SK-N-SH (cell line): Measurements from ENCODE around the gene PIK3CA. TPM values are rescaled to one million over a fixed set of nuclear protein-coding genes. Genes with fewer than 3 reads are reported as not detected.

Source experiments
- CTCF ChIA-PET: fragments of 300-600, 350-600 bp; formaldehyde crosslinking; extraction: SDS; loops from one replicate; lab custom pipeline; 2021; lab: Yijun Ruan, JAX
- POLR2A ChIA-PET: fragments of 350-600 bp; sonication (Branson Sonifier 250); formaldehyde crosslinking; extraction: SDS; loops from one replicate; lab custom pipeline; 2020; ENCODE audit warnings: antibody characterized with exemption, inconsistent platforms; lab: Yijun Ruan, JAX
- DNase-seq: peaks from one replicate; pipeline ENCODE4 v3.0.0; 2012
- H2AFZ ChIP-seq: fragments of 200-600 bp; sonication (generic); 2 replicates; pipeline ENCODE4 v1.8.1; 2016; ENCODE audit warnings: antibody characterized with exemption, mild to moderate bottlenecking, low read depth
- H3F3A ChIP-seq: fragments of 200-600 bp; sonication (generic); replicated peaks from 2 replicates; pipeline ENCODE3; 2016; ENCODE audit warnings: antibody characterized with exemption, mild to moderate bottlenecking; ENCODE audit not compliant: insufficient read depth
- H3K27ac ChIP-seq, 2 experiments: fragments of 200-500 bp in 1 of 2; fragments of 200-600 bp in 1 of 2; sonication (Bioruptor generic) in 1 of 2; sonication (generic), shearing (Covaris generic) in 1 of 2; 2 replicates each; pipeline versions ENCODE4 v1.5.1 to v1.6.1; 2014 to 2016; ENCODE audit warnings: low read depth in 2 of 2, inconsistent platforms in 1 of 2, low read length in 1 of 2, mild to moderate bottlenecking in 1 of 2, mixed read lengths in 1 of 2
- H3K27me3 ChIP-seq: fragments of 200-600 bp; sonication (generic), shearing (Covaris generic); 2 replicates; pipeline ENCODE4 v1.6.1; 2016; ENCODE audit warnings: mixed run types; ENCODE audit not compliant: insufficient read depth
- H3K36me3 ChIP-seq, 2 experiments: fragments of 200-500 bp in 1 of 2; fragments of 200-600 bp in 1 of 2; sonication (Bioruptor generic) in 1 of 2; sonication (generic) in 1 of 2; replicated peaks in 1 of 2; 2 replicates each; pipeline versions ENCODE3 to v1.5.1; 2014 to 2016; ENCODE audit warnings: low read length in 1 of 2, mild to moderate bottlenecking in 1 of 2; ENCODE audit not compliant: insufficient read depth in 2 of 2, control insufficient read depth in 1 of 2
- H3K4me1 ChIP-seq, 2 experiments: fragments of 200-500 bp in 1 of 2; fragments of 200-600 bp in 1 of 2; sonication (Bioruptor generic) in 1 of 2; sonication (generic), shearing (Covaris generic) in 1 of 2; 2 replicates each; pipeline versions ENCODE4 v1.5.1 to v1.6.1; 2014 to 2016; ENCODE audit warnings: low read depth in 1 of 2, low read length in 1 of 2, mixed run types in 1 of 2; ENCODE audit not compliant: insufficient read depth in 2 of 2, control insufficient read depth in 1 of 2
- H3K4me2 ChIP-seq: fragments of 200-600 bp; sonication (generic), shearing (Covaris generic); 2 replicates; pipeline ENCODE4 v1.6.1; 2017; ENCODE audit warnings: mixed run types
- H3K4me3 ChIP-seq, 2 experiments: fragments of 200-500 bp in 1 of 2; fragments of 200-600 bp in 1 of 2; sonication (Bioruptor generic) in 1 of 2; sonication (generic), shearing (Covaris generic) in 1 of 2; 2 replicates each; pipeline versions ENCODE4 v1.5.1 to v1.8.1; 2014 to 2016; ENCODE audit warnings: low read depth in 2 of 2, inconsistent platforms in 1 of 2, low read length in 1 of 2, mild to moderate bottlenecking in 1 of 2, mixed read lengths in 1 of 2, moderate library complexity in 1 of 2
- H3K79me2 ChIP-seq: fragments of 200-600 bp; sonication (generic); 2 replicates; pipeline ENCODE4 v1.8.1; 2017; ENCODE audit warnings: mild to moderate bottlenecking; ENCODE audit not compliant: insufficient read depth
- H3K9ac ChIP-seq: fragments of 200-600 bp; sonication (generic); 2 replicates; pipeline ENCODE4 v1.6.1; 2017; ENCODE audit warnings: mixed run types
- H3K9me2 ChIP-seq: fragments of 200-600 bp; sonication (generic); 2 replicates; pipeline ENCODE4 v1.6.1; 2017; ENCODE audit warnings: mixed run types
- H3K9me3 ChIP-seq: fragments of 200-600 bp; sonication (generic); 2 replicates; pipeline ENCODE4 v1.6.1; 2017; ENCODE audit warnings: mixed run types, mild to moderate bottlenecking, moderate library complexity
- H4K20me1 ChIP-seq: fragments of 200-600 bp; sonication (generic); 2 replicates; pipeline ENCODE4 v1.6.1; 2017; ENCODE audit warnings: mild to moderate bottlenecking, mixed run types; ENCODE audit not compliant: insufficient read depth
- CHD2 ChIP-seq: fragments of 150-350 bp; IDR thresholded peaks from 2 replicates; pipeline ENCODE4 v1.6.1; 2018; ENCODE audit warnings: low read length; ENCODE audit not compliant: partially characterized antibody
- CTCF ChIP-seq: fragments of 200-600 bp; sonication (generic); IDR thresholded peaks from 2 replicates; pipeline ENCODE4 v1.6.1; 2017; ENCODE audit warnings: antibody characterized with exemption, mild to moderate bottlenecking, moderate library complexity
- FOSL2 ChIP-seq: IDR thresholded peaks from 2 replicates; pipeline ENCODE4 v1.4.0; 2012; ENCODE audit warnings: low read depth, mild to moderate bottlenecking, moderate library complexity, borderline replicate concordance
- FOXJ3 ChIP-seq: sonication (generic); formaldehyde crosslinking; IDR thresholded peaks from 2 replicates; pipeline ENCODE4 v1.5.1; 2020; ENCODE audit warnings: mild to moderate bottlenecking, missing genetic modification reagents
- GATA2 ChIP-seq: sonication (generic); formaldehyde crosslinking; IDR thresholded peaks from 2 replicates; pipeline ENCODE4 v1.5.0; 2020; ENCODE audit warnings: mild to moderate bottlenecking, missing genetic modification reagents
- JUND ChIP-seq: IDR thresholded peaks from 2 replicates; pipeline ENCODE4 v1.4.0; 2012
- MXI1 ChIP-seq: IDR thresholded peaks from 2 replicates; pipeline ENCODE4 v1.6.1; 2012; ENCODE audit warnings: mild to moderate bottlenecking, low read depth, low read length, improper control_type of control experiment
- NFIC ChIP-seq: IDR thresholded peaks from 2 replicates; pipeline ENCODE4 v1.4.0; 2012; ENCODE audit warnings: borderline replicate concordance
- NRF1 ChIP-seq: IDR thresholded peaks from 2 replicates; pipeline ENCODE4 v1.6.1; 2012; ENCODE audit warnings: low read depth, mild to moderate bottlenecking, low read length
- PBX3 ChIP-seq: IDR thresholded peaks from 2 replicates; pipeline ENCODE4; 2012
- POLR2AphosphoS5 ChIP-seq: IDR thresholded peaks from 2 replicates; pipeline ENCODE4 v1.6.1; 2012; ENCODE audit warnings: low read depth, low read length
- RAD21 ChIP-seq: IDR thresholded peaks from 2 replicates; pipeline ENCODE4 v1.6.1; 2012; ENCODE audit warnings: mild to moderate bottlenecking, low read length
- RFX5 ChIP-seq: IDR thresholded peaks from 2 replicates; pipeline ENCODE4 v1.6.1; 2012; ENCODE audit warnings: mild to moderate bottlenecking, improper control_type of control experiment, low read length
- RXRA ChIP-seq: IDR thresholded peaks from 2 replicates; pipeline ENCODE4 v1.4.0; 2012; ENCODE audit warnings: low read depth, mild to moderate bottlenecking, borderline replicate concordance
- SIN3A ChIP-seq: IDR thresholded peaks from 2 replicates; pipeline ENCODE4 v1.6.1; 2012; ENCODE audit warnings: low read depth, mild to moderate bottlenecking, low read length, moderate library complexity, borderline replicate concordance
- SMC3 ChIP-seq: IDR thresholded peaks from 2 replicates; pipeline ENCODE4 v1.6.1; 2012; ENCODE audit warnings: low read depth, low read length, improper control_type of control experiment
- TAF1 ChIP-seq: IDR thresholded peaks from 2 replicates; pipeline ENCODE4 v1.6.1; 2012; ENCODE audit warnings: low read depth, mild to moderate bottlenecking, low read length, moderate library complexity, borderline replicate concordance
- TCF12 ChIP-seq: IDR thresholded peaks from 2 replicates; pipeline ENCODE4 v1.4.0; 2012
- TEAD4 ChIP-seq: IDR thresholded peaks from 2 replicates; pipeline ENCODE4 v1.4.0; 2012; ENCODE audit warnings: mild to moderate bottlenecking, borderline replicate concordance; ENCODE audit not compliant: insufficient read depth
- USF1 ChIP-seq: IDR thresholded peaks from 2 replicates; pipeline ENCODE4 v1.4.0; 2012; ENCODE audit warnings: low read depth, borderline replicate concordance
- USF2 ChIP-seq: fragments of 150-350 bp; IDR thresholded peaks from 2 replicates; pipeline ENCODE4 v1.6.1; 2017; ENCODE audit warnings: antibody characterized with exemption, low read length, low read depth, borderline replicate concordance
- WGBS: methylation state at CpG from one replicate; pipeline ENCODE4 v1.1.6; 2017; ENCODE audit warnings: low lambda C conversion rate; 5-methylcytosine and 5-hydroxymethylcytosine counted together
- polyA plus RNA-seq, 3 experiments: library from polyadenylated mRNA; depleted of rRNA; stranded (reverse); fragments of >200 nt; gene quantifications; 2 replicates each; pipeline ENCODE4 v1.2.3, GENCODE V29; 2012
- TF ChIP-seq, protein P1 (sequence below): fragments of 150-350 bp; IDR thresholded peaks from 2 replicates; pipeline ENCODE4 v1.6.1; 2016; ENCODE audit warnings: mild to moderate bottlenecking, low read depth, low read length

PIK3CA gene
- polyA plus RNA-seq, 1 of the 3 experiments (the other 2 are of a cell fraction), result 3.2 TPM

DNA sequence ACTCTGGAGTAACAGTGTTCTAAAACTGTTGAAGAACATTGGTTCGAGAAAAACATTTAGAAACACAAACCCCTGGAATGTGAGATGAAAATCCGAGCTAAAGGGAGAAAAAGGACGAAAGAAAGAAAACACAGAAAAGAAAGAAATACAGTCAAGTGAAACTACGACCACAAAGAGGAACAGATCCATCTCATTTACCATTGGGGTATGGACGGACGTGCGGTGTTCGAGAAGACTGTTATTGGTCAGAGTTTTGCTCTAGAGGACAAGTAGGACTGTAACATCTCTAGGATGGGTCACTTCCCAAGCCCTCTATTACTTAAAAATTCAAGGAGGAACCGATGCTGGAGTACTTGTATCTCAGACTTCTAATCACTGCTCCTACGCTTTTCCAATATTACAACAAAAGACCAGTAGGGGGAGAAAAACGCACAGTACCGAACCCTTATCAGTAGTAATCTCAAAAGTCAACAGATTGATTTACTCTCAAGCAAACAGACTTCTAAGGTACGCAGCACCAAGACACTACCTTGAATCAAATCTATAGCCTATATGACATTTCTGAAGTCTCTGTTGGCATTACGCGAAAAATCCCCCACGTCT is 1.1 kb upstream of the PIK3CA start:
- H3K9me3 ChIP-seq, result no peaks in the 10 kb centered on the region
- H3K4me2 ChIP-seq, result peak overlapping the region; percentile 84
- peaks cover 21% of the 10 kb centered on the region for H4K20me1 ChIP-seq
- peaks cover 16% of the 10 kb centered on the region for H3F3A ChIP-seq
- POLR2A ChIA-PET, result interaction anchor here (0.6 to 1.1 kb wide), 2 partner anchors 48 to 169 kb away, joined by 3 read pairs; no protein-coding TSS in a partner anchor
- no peaks in the 10 kb centered on the region for H3K27me3 ChIP-seq
- DNase-seq, result peak; percentile 68
- peaks cover 4 to 7% of the 10 kb centered on the region in 2 experiments; a peak in 3 of 4 replicates for H3K4me1 ChIP-seq
- 0 out of 2 replicates have a peak, but pooled peaks have one; percentile 14 for TF ChIP-seq TCF12
- TF ChIP-seq FOSL2, result no peak
- TF ChIP-seq SIN3A, result no peak; the same call in 1 of the 2 replicates
- TF ChIP-seq FOXJ3 (CRISPR knock-in tag), result no peak
- TF ChIP-seq RXRA, result no peak
- no peak for TF ChIP-seq NRF1
- peak; percentile 92 for TF ChIP-seq GATA2 (CRISPR knock-in tag)
- TF ChIP-seq SMC3, result peak; percentile 66
- TF ChIP-seq RAD21, result peak; percentile 71
- no peak for TF ChIP-seq RFX5
- TF ChIP-seq TEAD4, result no peak
- peak; percentile 15 for TF ChIP-seq CHD2
- TF ChIP-seq PBX3, result peak; percentile 67
- no peak for TF ChIP-seq USF2
- no peak for TF ChIP-seq JUND
- TF ChIP-seq TAF1, result no peak
- peak; percentile 80 for TF ChIP-seq CTCF
- TF ChIP-seq POLR2AphosphoS5, result no peak
- TF ChIP-seq, protein P1, sequence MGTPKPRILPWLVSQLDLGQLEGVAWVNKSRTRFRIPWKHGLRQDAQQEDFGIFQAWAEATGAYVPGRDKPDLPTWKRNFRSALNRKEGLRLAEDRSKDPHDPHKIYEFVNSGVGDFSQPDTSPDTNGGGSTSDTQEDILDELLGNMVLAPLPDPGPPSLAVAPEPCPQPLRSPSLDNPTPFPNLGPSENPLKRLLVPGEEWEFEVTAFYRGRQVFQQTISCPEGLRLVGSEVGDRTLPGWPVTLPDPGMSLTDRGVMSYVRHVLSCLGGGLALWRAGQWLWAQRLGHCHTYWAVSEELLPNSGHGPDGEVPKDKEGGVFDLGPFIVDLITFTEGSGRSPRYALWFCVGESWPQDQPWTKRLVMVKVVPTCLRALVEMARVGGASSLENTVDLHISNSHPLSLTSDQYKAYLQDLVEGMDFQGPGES, result no peak
- TF ChIP-seq USF1, result no peak
- no peak for TF ChIP-seq NFIC
- no peak for TF ChIP-seq MXI1
- peak overlapping the region; percentile 97 for H2AFZ ChIP-seq
- no peaks in the 10 kb centered on the region for H3K36me3 ChIP-seq
- H3K27ac ChIP-seq, result peak overlapping the region; percentile 83 to 87
- H3K79me2 ChIP-seq, result peaks cover 32% of the 10 kb centered on the region
- CTCF ChIA-PET, result interaction anchor here (0.7 to 5.1 kb wide), 19 partner anchors 10 to 175 kb away, joined by 3 to 42 read pairs (median 4); partner anchors contain the start of gene ZNF639
- peaks cover 2% of the 10 kb centered on the region; the same call in 1 of the 2 replicates for H3K9me2 ChIP-seq
- peak overlapping the region; percentile 72 to 95 for H3K4me3 ChIP-seq
- H3K9ac ChIP-seq, result peak overlapping the region; percentile 90
- under 1% methylated on average over 16 of the region's 16 CpGs for WGBS
